MG63 (cell line): ENCODE results near the gene GSG1. TPM values are rescaled to one million over a fixed set of nuclear protein-coding genes. Genes with fewer than 3 reads are reported as not detected.
A peak's percentile ranks its signal among the peaks of the same experiment; 100 is the strongest.

ENCODE experiments used
- DNase-seq: peaks from one replicate; pipeline ENCODE4 v3.0.0-alpha.2; 2020
- H3K27me3 ChIP-seq: fragments of 250-450 bp; sonication (Bioruptor Pico); 2 replicates; pipeline ENCODE4 v1.5.1; 2020; ENCODE audit warnings: mild to moderate bottlenecking, moderate library complexity
- H3K36me3 ChIP-seq: fragments of 250-450 bp; sonication (Bioruptor Pico); 2 replicates; pipeline ENCODE4 v1.5.1; 2020; ENCODE audit warnings: mild to moderate bottlenecking, moderate library complexity
- H3K4me3 ChIP-seq: fragments of 250-450 bp; sonication (Bioruptor Pico); 2 replicates; pipeline ENCODE4 v1.5.1; 2020; ENCODE audit warnings: mild to moderate bottlenecking, moderate library complexity
- H3K9me3 ChIP-seq: fragments of 250-450 bp; sonication (Bioruptor Pico); 2 replicates; pipeline ENCODE4 v1.5.1; 2020; ENCODE audit warnings: mild to moderate bottlenecking, moderate library complexity
- total RNA-seq: library from RNA; depleted of rRNA; stranded (reverse); fragments of >200 nt; shearing (Covaris generic); gene quantifications from 2 replicates; pipeline ENCODE4 v1.2.3, GENCODE V29; 2014; ENCODE audit warnings: low replicate concordance; rRNA removed

GSG1 gene
- 0.33 TPM in 1 of 2 replicates, not detected in the other for total RNA-seq

- H3K27me3 ChIP-seq = no peaks in the 10 kb centered on the region
- DNase-seq = peak; percentile 33
- no peaks in the 10 kb centered on the region for H3K36me3 ChIP-seq
- no peaks in the 10 kb centered on the region for H3K9me3 ChIP-seq
- no peak within 1 kb of the TSS for H3K4me3 ChIP-seq
Observed at GRCh38 chr12:13103391-13104033, at the start of gene GSG1. TSS of gene GSG1 (minus strand) at chr12:13103667. CDS start at chr12:13103512, 155 bp downstream.

- DNase-seq = no peak
- H3K9me3 ChIP-seq = no peaks in the 10 kb centered on the region
- H3K36me3 ChIP-seq = no peaks in the 10 kb centered on the region
- H3K4me3 ChIP-seq = no peak overlapping the region
- H3K27me3 ChIP-seq = no peaks in the 10 kb centered on the region
Observed at GRCh38 chr12:13153180-13153579, 49.7 kb upstream of the GSG1 start.

- no peaks in the 10 kb centered on the region for H3K36me3 ChIP-seq
- no peak overlapping the region for H3K4me3 ChIP-seq
- no peaks in the 10 kb centered on the region for H3K9me3 ChIP-seq
- H3K27me3 ChIP-seq = no peaks in the 10 kb centered on the region
- no peak for DNase-seq
Observed at GRCh38 chr12:13152756-13153155, 49.3 kb upstream of the GSG1 start.

GRCh38 chr12:13152281-13152680 lies 48.8 kb upstream of the GSG1 start:
- H3K4me3 ChIP-seq = no peak overlapping the region
- DNase-seq = no peak
- no peaks in the 10 kb centered on the region for H3K36me3 ChIP-seq
- H3K27me3 ChIP-seq = no peaks in the 10 kb centered on the region
- no peaks in the 10 kb centered on the region for H3K9me3 ChIP-seq

- Histone ChIP-seq H3K36me3 (no peaks in the 10 kb centered on the region), H3K27me3 (no peaks in the 10 kb centered on the region), H3K9me3 (no peaks in the 10 kb centered on the region), H3K4me3 (no peak overlapping the region)
- no peak for DNase-seq
Observed at GRCh38 chr12:13149411-13149810, 45.9 kb upstream of the GSG1 start.

DNA sequence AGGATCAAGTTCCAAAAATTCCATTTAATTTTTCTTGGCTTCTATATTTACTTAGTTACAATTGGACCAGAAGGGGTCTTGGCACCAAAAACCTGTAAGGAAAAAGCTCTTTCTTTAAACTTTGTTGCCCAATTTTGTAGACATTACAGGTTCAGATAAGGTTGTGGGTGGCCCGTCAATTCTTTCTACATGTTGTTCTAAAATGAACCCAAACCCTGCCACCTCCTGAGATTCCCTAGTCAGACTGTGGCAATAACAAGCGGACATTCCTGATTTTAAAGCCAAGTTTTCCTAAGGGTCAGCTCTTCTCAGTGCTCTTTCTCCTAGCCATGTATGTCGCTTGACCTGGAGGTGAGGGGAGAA lies 45.0 kb upstream of the GSG1 start:
- no peak for DNase-seq
- Histone ChIP-seq H3K36me3 (no peaks in the 10 kb centered on the region), H3K27me3 (no peaks in the 10 kb centered on the region), H3K4me3 (no peak overlapping the region), H3K9me3 (no peaks in the 10 kb centered on the region)

DNA sequence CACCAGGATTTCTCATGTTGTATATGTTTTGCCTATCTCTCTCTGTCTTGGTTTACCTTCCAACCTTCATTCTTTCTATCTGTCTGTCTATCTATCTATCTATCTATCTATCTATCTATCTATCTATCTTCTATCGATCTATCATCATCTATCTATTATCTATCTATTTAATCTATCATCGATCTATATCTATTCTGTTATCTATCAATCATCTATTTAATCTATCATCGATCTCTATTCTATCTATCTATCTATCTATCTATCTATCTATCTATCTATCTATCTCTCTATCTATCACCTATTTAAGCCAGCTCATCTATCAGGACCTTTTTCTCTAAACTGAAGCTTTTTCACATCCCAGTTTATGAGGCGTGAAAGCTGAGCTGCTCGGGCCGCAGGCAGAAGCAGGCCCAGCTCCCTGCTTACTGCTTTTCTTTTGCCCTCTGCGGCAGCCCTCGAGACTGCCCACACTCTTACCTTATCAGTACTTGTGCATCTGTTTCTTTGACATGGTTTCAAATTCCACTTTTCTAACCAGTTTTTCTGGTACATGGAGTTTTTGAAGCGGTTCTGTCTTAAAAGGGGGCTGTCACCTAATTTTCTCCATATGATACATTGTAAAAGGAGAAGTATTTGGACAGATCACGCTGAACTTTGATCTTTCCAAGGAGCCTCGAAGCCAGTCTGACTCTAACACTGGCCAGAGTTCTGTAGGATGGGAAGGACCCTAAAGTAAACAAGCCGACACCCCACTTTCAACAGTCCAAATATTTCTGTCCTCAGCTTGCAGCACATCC lies 44.4 kb upstream of the GSG1 start:
- H3K9me3 ChIP-seq = no peaks in the 10 kb centered on the region
- no peak overlapping the region for H3K4me3 ChIP-seq
- DNase-seq = no peak
- H3K36me3 ChIP-seq = no peaks in the 10 kb centered on the region
- no peaks in the 10 kb centered on the region for H3K27me3 ChIP-seq

DNA sequence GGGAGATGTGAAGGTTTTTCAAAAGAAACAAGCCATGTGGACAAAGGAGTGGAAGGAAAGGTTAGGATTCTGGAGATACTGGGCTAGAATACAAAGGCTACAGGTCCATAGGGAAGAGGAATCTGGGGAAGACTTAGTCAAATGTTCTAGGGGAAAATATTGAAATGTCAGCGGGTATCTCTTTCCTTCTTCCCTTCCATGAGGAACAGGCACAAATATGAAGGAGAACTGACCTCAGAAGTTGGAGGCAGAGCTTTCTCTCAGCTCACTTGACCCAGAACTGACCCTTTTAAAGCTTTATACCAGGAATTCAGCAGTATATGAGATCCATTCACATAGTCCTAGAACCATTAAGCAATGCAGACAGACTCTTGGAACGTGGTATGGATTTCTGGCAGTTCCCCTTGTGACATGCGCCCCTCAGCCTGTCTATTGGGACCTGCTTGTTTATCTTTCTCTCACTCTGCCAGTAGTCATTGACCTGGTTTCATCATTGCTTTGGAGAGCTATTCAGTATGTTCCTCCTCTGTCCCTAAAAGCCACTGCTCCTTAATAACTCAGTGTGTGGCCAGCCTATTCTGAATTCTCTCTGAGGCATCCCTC lies 43.0 kb upstream of the GSG1 start:
- DNase-seq = no peak
- Histone ChIP-seq H3K9me3 (no peaks in the 10 kb centered on the region), H3K36me3 (no peaks in the 10 kb centered on the region), H3K4me3 (no peak overlapping the region), H3K27me3 (no peaks in the 10 kb centered on the region)

- no peaks in the 10 kb centered on the region for H3K27me3 ChIP-seq
- no peaks in the 10 kb centered on the region for H3K9me3 ChIP-seq
- DNase-seq = no peak
- no peaks in the 10 kb centered on the region for H3K36me3 ChIP-seq
- H3K4me3 ChIP-seq = no peak overlapping the region
Observed at GRCh38 chr12:13144266-13144828, 40.9 kb upstream of the GSG1 start.

GRCh38 chr12:13142747-13143146 lies 39.3 kb upstream of the GSG1 start:
- Histone ChIP-seq H3K36me3 (no peaks in the 10 kb centered on the region), H3K9me3 (no peaks in the 10 kb centered on the region), H3K4me3 (no peak overlapping the region), H3K27me3 (no peaks in the 10 kb centered on the region)
- DNase-seq = no peak

- no peaks in the 10 kb centered on the region for H3K36me3 ChIP-seq
- H3K4me3 ChIP-seq = no peak overlapping the region
- no peaks in the 10 kb centered on the region for H3K27me3 ChIP-seq
- no peaks in the 10 kb centered on the region for H3K9me3 ChIP-seq
- DNase-seq = no peak
Observed at GRCh38 chr12:13141686-13142085, 38.2 kb upstream of the GSG1 start.

DNA sequence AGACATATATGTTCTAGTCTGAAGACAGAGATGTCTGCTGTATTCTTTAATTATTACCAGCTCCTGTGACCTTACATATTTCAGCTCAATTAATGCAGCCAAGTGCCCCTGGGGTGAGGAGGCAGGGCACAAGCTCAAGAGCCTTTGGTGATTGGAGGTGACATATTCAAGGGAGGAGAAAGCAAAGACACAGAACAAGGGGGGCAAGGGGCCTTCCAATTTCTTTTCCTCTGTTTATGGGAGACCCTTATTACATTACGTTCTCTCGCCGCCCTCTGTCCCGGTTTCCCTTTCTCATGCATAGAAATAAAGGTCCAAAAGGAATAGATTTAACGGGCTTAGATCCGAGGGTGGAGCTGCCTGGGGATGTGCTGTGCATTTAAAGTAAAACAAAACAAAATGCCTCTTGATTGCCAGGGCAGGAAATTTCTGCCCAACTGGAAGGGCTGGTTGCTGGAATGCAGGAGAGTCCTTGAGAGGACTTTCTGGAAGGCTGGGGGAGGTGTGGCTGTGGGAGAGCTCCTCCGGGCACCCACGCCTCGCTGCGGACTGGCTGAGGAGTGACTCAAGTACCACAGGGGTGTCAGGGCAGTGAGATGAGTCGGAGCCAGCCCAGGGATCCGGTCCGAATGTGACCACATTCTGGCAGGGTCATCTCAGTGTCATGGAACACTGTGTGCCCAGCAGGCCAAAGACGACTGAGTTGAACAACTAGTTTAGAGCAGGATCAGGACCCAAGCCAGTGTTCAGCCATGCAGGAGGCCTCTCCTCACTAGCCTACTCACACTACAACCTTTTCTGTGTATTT lies 32.1 kb upstream of the GSG1 start:
- no peaks in the 10 kb centered on the region for H3K27me3 ChIP-seq
- no peaks in the 10 kb centered on the region for H3K36me3 ChIP-seq
- no peaks in the 10 kb centered on the region for H3K9me3 ChIP-seq
- H3K4me3 ChIP-seq = peak overlapping the region; percentile 15; the same call in 1 of the 2 replicates
- peak; percentile 96 for DNase-seq

DNA sequence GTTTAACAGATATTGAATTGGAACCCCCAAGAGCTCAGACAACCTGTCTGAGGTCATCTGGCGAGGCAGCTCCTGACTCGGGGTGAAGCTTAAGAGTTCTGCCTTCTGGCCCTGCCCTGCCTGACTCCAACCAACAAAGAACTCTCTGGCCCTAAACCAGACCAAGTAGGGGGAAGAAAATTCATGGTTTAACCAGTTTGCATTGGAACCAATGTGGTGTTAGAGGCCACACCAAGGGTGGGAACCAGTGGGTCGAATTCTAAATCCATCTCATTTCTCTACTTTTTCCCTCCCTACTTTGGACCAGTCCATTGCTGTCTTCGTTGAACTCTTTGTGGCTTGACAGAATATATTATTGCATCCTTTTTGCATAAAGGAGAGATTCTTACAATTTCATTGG lies 30.4 kb upstream of the GSG1 start:
- Histone ChIP-seq H3K4me3 (no peak overlapping the region), H3K9me3 (no peaks in the 10 kb centered on the region)

DNA sequence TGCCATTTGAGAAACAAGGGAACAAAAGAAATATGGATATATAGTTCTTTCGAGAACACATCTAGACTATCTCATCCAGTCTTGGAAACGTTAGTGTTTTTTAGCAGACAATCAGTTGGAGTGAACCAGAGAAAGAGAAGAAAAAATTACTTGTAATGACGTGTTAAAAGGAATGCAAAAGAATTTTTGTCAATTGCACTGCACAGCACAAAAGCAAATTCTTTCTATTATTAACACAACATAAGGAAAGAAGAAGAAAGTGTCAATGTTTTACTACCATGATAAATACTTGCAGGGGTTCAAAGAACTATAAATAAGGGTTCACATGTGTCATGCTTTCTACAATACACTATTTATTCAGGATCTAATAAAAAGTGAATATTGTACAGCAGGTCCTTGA lies 27.5 kb upstream of the GSG1 start:
- no peak for DNase-seq
- Histone ChIP-seq H3K4me3 (no peak overlapping the region), H3K9me3 (no peaks in the 10 kb centered on the region), H3K36me3 (no peaks in the 10 kb centered on the region), H3K27me3 (no peaks in the 10 kb centered on the region)

More for the DNA sequence above, 30.4 kb upstream of the GSG1 start:
- no peaks in the 10 kb centered on the region for H3K27me3 ChIP-seq
- no peaks in the 10 kb centered on the region for H3K36me3 ChIP-seq
- DNase-seq = no peak

- DNase-seq = no peak
- H3K9me3 ChIP-seq = no peaks in the 10 kb centered on the region
- H3K36me3 ChIP-seq = no peaks in the 10 kb centered on the region
- no peak overlapping the region for H3K4me3 ChIP-seq
- H3K27me3 ChIP-seq = no peaks in the 10 kb centered on the region
Observed at GRCh38 chr12:13128291-13128965, 25.0 kb upstream of the GSG1 start.

DNA sequence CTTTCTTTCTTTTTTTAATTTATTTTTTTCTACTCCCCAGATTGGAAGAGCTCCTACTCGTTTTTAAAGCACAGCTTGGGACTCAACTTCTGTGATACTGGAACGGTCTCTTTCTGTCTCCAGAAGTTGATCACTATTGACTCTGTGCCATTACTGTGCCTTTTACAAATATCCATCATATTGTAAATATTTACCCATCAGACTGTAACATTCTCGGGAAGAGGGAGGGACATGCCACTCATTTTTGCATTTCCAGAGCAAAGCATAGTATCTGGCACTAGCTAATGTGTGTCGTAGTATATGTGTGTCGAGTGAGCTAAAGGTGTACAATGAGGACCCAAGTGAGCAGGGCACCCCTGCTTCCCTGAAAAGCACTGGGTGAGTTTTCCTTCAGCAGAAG lies 24.0 kb upstream of the GSG1 start:
- H3K27me3 ChIP-seq = no peaks in the 10 kb centered on the region
- H3K4me3 ChIP-seq = no peak overlapping the region
- no peak for DNase-seq
- no peaks in the 10 kb centered on the region for H3K9me3 ChIP-seq
- no peaks in the 10 kb centered on the region for H3K36me3 ChIP-seq
